ENCODE data around the gene SPOCK3. TPM values are rescaled to one million over a fixed set of nuclear protein-coding genes. Genes with fewer than 3 reads are reported as not detected.

Gene SPOCK3
- total RNA-seq, 1 donor from 2014 or later, result not detected

GRCh38 chr4:167222099-167222498, 12.2 kb downstream of the SPOCK3 start:
- TF ChIP-seq CTCF (IDR thresholded peaks at IDR 0.05), result no peak
- intact Hi-C loops (cut with DNase I), result no loop called here
- no peak for DNase-seq (ENCODE audit: low spot score in 2 of 2)
- no peak overlapping the region for H3K27ac ChIP-seq
- H3K4me3 ChIP-seq, result no peak overlapping the region
- H3K36me3 ChIP-seq, result no peaks in the 10 kb centered on the region
- H3K27me3 ChIP-seq, result no peaks in the 10 kb centered on the region
- H3K9me3 ChIP-seq, result no peaks in the 10 kb centered on the region
- no peaks in the 10 kb centered on the region for H3K4me1 ChIP-seq

DNA sequence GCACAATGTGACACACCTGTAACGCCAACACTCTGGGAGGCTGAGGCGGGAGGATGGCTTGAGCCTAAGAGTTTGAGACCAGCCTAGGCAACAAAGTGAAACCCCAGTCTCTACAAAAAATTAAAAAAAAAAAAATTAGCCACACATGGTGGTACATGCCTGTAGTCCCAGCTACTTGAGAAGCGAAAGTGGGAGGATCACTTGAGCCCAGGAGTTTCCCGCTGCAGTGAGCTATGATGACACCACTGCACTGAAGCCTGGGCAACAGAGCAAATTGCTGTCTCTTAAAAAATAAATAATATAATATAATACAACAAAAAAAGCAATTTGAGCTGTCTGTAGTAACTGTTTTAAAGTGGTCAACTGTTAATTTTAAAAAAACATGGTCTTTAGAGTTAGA, 13.2 kb downstream of the SPOCK3 start:
- Histone ChIP-seq H3K27me3 (no peaks in the 10 kb centered on the region), H3K27ac (no peak overlapping the region), H3K4me1 (no peaks in the 10 kb centered on the region), H3K4me3 (no peak overlapping the region), H3K9me3 (no peaks in the 10 kb centered on the region), H3K36me3 (no peaks in the 10 kb centered on the region)
- no peak for TF ChIP-seq CTCF (IDR thresholded peaks at IDR 0.05)
- no peak for DNase-seq (ENCODE audit: low spot score in 2 of 2)
- intact Hi-C loops (cut with DNase I), result no loop called here

GRCh38 chr4:167218022-167218608, 16.2 kb downstream of the SPOCK3 start:
- Histone ChIP-seq H3K27me3 (no peaks in the 10 kb centered on the region), H3K36me3 (no peaks in the 10 kb centered on the region), H3K9me3 (no peaks in the 10 kb centered on the region), H3K4me1 (no peaks in the 10 kb centered on the region), H3K27ac (no peak overlapping the region), H3K4me3 (no peak overlapping the region)
- no peak for TF ChIP-seq CTCF (IDR thresholded peaks at IDR 0.05)
- intact Hi-C loops (cut with DNase I), result no loop called here
- DNase-seq (ENCODE audit: low spot score in 2 of 2), result no peak

- Histone ChIP-seq H3K4me1 (no peaks in the 10 kb centered on the region), H3K4me3 (no peak overlapping the region), H3K27me3 (no peaks in the 10 kb centered on the region), H3K9me3 (no peaks in the 10 kb centered on the region), H3K36me3 (no peaks in the 10 kb centered on the region), H3K27ac (no peak overlapping the region)
- intact Hi-C loops (cut with DNase I), result no loop called here
- DNase-seq (ENCODE audit: low spot score in 2 of 2), result no peak
- no peak for TF ChIP-seq CTCF (IDR thresholded peaks at IDR 0.05)
Observed at GRCh38 chr4:167216783-167217182, 17.5 kb downstream of the SPOCK3 start.

DNA sequence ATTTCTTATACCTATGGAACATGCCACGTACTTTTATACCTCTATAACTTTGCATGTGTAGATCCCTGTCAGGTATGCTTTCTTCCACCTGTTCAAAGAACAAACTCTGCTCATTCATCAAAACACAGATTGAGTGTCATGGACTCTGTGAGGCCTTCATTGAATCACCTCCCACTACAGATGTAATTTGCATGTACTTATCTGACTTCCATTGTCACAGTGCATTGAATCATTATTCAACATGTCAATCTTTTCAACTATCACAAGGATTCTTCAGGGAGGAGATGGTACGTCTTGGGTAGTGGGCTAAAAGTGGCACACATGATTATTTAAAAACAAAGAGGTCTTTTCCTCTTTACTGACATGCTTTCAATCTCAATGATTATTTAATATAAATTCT, 24.1 kb downstream of the SPOCK3 start:
- TF ChIP-seq CTCF (IDR thresholded peaks at IDR 0.05), result no peak
- no peak for DNase-seq (ENCODE audit: low spot score in 2 of 2)
- intact Hi-C loops (cut with DNase I), result no loop called here

More for the DNA sequence above, 24.1 kb downstream of the SPOCK3 start:
- H3K9me3 ChIP-seq, result no peaks in the 10 kb centered on the region
- no peak overlapping the region for H3K27ac ChIP-seq
- H3K36me3 ChIP-seq, result no peaks in the 10 kb centered on the region
- H3K4me3 ChIP-seq, result no peak overlapping the region
- no peaks in the 10 kb centered on the region for H3K4me1 ChIP-seq
- H3K27me3 ChIP-seq, result no peaks in the 10 kb centered on the region

All from ascending aorta (tissue), 2 donors.